Thyroid gland (tissue), 4 donors: ENCODE results near the gene HELT. TPM values are rescaled to one million over a fixed set of nuclear protein-coding genes. Genes with fewer than 3 reads are reported as not detected.

ENCODE experiments used
- DNase-seq, 2 donors: peaks; one replicate each; pipeline ENCODE4 v3.0.0-alpha.2; 2019
- H3K27ac ChIP-seq, 3 donors: fragments of 200-600 bp; sonication (generic); 1 replicate in 2 of 3; 2 replicates in 1 of 3; pipeline ENCODE4 v1.5.1; 2016 to 2019; ENCODE audit warnings: mild to moderate bottlenecking in 1 of 3, moderate library complexity in 1 of 3
- H3K27me3 ChIP-seq: fragments of 200-600 bp; sonication (generic); one replicate; pipeline ENCODE4 v1.5.1; 2019
- H3K36me3 ChIP-seq, 2 donors: fragments of 200-600 bp; sonication (generic); one replicate each; pipeline ENCODE4 v1.5.1; 2016 to 2019
- H3K4me1 ChIP-seq, 2 donors: fragments of 200-600 bp; sonication (generic); one replicate each; pipeline ENCODE4 v1.5.1; 2017 to 2019
- H3K4me3 ChIP-seq, 3 donors: fragments of 200-600 bp; sonication (generic); replicated peaks in 1 of 3; 1 replicate in 2 of 3; 2 replicates in 1 of 3; pipeline ENCODE4 v1.5.1; 2016; ENCODE audit warnings: mild to moderate bottlenecking in 1 of 3
- H3K9me3 ChIP-seq: fragments of 200-600 bp; sonication (generic); one replicate; pipeline ENCODE4 v1.5.1; 2017
- POLR2A ChIP-seq, 2 donors: fragments of 450-650 bp; IDR thresholded peaks; one replicate each; pipeline ENCODE4 v1.6.1; 2017; ENCODE audit warnings: antibody characterized with exemption in 2 of 2, mild to moderate bottlenecking in 2 of 2, moderate library complexity in 1 of 2
- WGBS, 2 donors: methylation state at CpG; one replicate each; pipeline ENCODE4 v1.1.5; 2017; 5-methylcytosine and 5-hydroxymethylcytosine counted together
- intact Hi-C: fragments of 100-400 bp; cut with DNase I; formaldehyde crosslinking; loops from one replicate; pipeline ENCODE4 v1.15.1; 2023
- total RNA-seq, 4 donors: library from RNA; depleted of rRNA; stranded (reverse); fragments of >200 nt; gene quantifications; one replicate each; pipeline ENCODE4 v1.2.3, GENCODE V29; 2016
- TF ChIP-seq, protein P1 (sequence below), 6 experiments: fragments of 200-600 bp in 3 of 6; fragments of 450-650 bp in 3 of 6; sonication (generic) in 3 of 6; IDR thresholded peaks; one replicate each; pipeline ENCODE4 v1.5.1; 2016 to 2019; ENCODE audit warnings: antibody characterized with exemption in 6 of 6, mild to moderate bottlenecking in 2 of 6, inconsistent platforms in 1 of 6, moderate library complexity in 1 of 6

HELT gene
- total RNA-seq, 4 donors from 2014 or later: not detected

DNA sequence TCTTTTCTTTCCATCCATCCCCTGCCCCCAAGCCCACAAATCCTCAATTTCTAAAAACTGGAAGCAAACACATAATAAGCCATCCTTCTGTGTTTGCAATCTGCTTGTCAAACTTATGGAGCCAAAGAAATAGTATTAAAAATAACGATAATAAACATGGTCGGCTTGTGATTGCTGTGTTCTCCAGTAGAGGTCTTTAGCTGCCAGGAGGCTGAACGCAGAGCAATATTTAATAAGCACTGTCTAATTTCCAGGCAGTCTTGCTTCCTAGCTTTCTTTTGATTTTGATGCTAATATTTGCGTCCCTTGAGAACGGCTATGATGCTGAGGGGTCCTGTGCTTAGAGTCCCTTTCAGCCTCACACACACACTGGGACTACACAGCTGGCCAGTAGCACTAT, 3.2 kb upstream of the HELT start:
- Histone ChIP-seq H3K4me1 (peaks cover 7 to 47% of the 10 kb centered on the region in 2 donors), H3K36me3 (no peaks in the 10 kb centered on the region), H3K27ac (no peak overlapping the region), H3K9me3 (no peaks in the 10 kb centered on the region), H3K4me3 (no peak overlapping the region), H3K27me3 (peaks cover 10% of the 10 kb centered on the region)
- DNase-seq: no peak
- intact Hi-C loops: no loop called here
- TF ChIP-seq, protein P1, sequence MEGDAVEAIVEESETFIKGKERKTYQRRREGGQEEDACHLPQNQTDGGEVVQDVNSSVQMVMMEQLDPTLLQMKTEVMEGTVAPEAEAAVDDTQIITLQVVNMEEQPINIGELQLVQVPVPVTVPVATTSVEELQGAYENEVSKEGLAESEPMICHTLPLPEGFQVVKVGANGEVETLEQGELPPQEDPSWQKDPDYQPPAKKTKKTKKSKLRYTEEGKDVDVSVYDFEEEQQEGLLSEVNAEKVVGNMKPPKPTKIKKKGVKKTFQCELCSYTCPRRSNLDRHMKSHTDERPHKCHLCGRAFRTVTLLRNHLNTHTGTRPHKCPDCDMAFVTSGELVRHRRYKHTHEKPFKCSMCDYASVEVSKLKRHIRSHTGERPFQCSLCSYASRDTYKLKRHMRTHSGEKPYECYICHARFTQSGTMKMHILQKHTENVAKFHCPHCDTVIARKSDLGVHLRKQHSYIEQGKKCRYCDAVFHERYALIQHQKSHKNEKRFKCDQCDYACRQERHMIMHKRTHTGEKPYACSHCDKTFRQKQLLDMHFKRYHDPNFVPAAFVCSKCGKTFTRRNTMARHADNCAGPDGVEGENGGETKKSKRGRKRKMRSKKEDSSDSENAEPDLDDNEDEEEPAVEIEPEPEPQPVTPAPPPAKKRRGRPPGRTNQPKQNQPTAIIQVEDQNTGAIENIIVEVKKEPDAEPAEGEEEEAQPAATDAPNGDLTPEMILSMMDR (IDR thresholded peaks at IDR 0.05): no peak
- TF ChIP-seq POLR2A (IDR thresholded peaks at IDR 0.05): no peak
- WGBS, 2 donors: 62 to 65% methylated on average over 5 of the region's 5 CpGs

DNA sequence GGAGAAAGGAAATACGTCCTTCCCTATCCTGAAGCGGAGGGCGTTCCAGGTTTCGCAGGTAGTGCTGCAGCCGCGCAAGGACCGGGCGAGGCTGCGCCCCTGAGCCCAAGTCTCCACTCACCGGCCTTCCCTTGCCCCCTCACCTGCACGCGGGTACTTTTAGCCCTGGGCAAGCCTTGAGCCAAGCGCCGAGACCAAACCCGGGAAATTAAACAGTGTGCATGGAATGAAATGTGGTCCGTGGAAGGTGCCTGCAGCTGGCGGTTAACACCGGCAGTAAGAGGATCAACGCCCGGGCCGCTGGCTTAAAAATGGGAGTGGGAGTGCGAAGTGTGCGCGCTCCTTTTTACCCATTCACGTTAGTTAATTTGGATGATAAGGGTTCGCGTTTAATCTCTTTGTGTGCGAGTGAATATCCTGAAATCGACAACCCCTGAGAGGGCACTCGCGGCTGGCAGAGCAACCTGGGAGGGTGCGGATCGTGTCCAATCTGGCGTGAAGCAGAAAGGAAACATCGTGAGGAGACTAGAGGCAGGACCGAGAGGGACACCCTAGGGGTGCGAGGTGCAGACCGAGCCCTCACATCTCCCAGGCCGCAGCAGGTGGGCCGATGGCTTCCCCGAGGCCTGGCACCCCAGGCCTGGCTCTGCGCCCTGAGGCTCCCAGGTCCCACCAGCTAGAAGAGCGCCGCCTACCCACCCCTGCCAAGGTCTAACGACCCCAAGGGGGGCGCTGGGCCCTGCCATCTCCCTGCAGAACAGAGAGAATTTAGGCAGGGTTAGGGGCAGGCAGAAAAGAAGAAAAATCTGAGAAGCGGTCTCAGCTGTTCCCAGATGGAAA, 2.0 kb upstream of the HELT start:
- no peaks in the 10 kb centered on the region for H3K36me3 ChIP-seq
- H3K27ac ChIP-seq: no peak overlapping the region
- H3K27me3 ChIP-seq: peaks cover 19% of the 10 kb centered on the region
- no peaks in the 10 kb centered on the region for H3K9me3 ChIP-seq
- WGBS, 2 donors: 8 to 15% methylated on average over 31 to 40 of the region's 47 CpGs
- no peak overlapping the region for H3K4me3 ChIP-seq
- H3K4me1 ChIP-seq: peaks cover 17 to 59% of the 10 kb centered on the region in 2 donors
- no peak for TF ChIP-seq POLR2A (IDR thresholded peaks at IDR 0.05)
- TF ChIP-seq, protein P1 (IDR thresholded peaks at IDR 0.05): no peak
- DNase-seq: no peak
- intact Hi-C loops: no loop called here

GRCh38 chr4:185016946-185017758, 1.1 kb upstream of the HELT start:
- Histone ChIP-seq H3K27me3 (peaks cover 20% of the 10 kb centered on the region), H3K9me3 (no peaks in the 10 kb centered on the region), H3K27ac (no peak overlapping the region), H3K4me1 (peaks cover 17 to 61% of the 10 kb centered on the region in 2 donors), H3K36me3 (no peaks in the 10 kb centered on the region), H3K4me3 (no peak overlapping the region)
- TF ChIP-seq, protein P1 (IDR thresholded peaks at IDR 0.05): no peak
- no peak for TF ChIP-seq POLR2A (IDR thresholded peaks at IDR 0.05)
- no peak for DNase-seq
- intact Hi-C loops: no loop called here
- 3 to 4% methylated on average over 34 of the region's 34 CpGs for WGBS, 2 donors

DNA sequence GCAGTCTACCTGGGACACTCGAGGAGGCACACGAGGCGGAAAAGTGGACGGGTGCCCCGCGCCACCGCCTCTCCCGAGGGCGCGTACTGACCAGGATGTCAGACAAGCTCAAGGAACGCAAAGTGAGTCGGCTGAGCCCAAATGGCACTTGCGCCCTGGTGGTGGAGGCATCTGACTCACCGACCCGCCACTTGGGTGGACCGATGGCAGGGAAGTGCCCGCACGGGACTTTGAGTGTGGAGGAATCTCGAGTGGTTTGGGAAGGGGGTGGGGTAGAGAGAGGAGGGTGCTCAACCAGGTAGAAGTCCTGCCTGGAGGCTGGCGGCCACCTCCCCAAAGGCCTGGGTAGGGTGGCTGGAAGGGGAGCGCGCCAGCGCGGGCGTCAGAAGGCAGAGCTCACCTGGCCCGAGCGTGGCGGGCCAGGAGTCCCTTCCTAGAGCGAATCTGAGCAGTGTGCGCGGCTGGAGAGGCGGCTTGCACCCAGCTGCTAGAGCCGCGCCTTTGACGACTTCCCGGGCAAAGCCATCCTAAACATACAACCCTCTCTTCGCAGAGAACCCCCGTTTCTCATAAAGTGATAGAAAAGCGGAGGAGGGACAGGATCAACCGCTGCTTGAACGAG, 655 bp downstream of the HELT start:
- no peak overlapping the region for H3K4me3 ChIP-seq

More for the DNA sequence above, 655 bp downstream of the HELT start:
- Histone ChIP-seq H3K36me3 (no peaks in the 10 kb centered on the region), H3K9me3 (no peaks in the 10 kb centered on the region), H3K27ac (no peak overlapping the region), H3K27me3 (peaks cover 20% of the 10 kb centered on the region), H3K4me1 (peaks cover 17 to 61% of the 10 kb centered on the region in 2 donors)
- TF ChIP-seq POLR2A (IDR thresholded peaks at IDR 0.05): no peak
- TF ChIP-seq, protein P1 (IDR thresholded peaks at IDR 0.05): no peak
- intact Hi-C loops: no loop called here
- peak; percentile 23 to 36 for DNase-seq
- WGBS, 2 donors: 2 to 3% methylated on average over 13 to 22 of the region's 41 CpGs
